Duodenal mucosa (tissue), 2 donors: ENCODE results near the gene NDUFA7.
"Not testable (repeated sequence)": the region's sequence is repeated elsewhere in the genome, so short reads cannot be mapped to it uniquely, and the experiment has no call there.

Source experiments
- H3K27ac ChIP-seq: one replicate; pipeline ENCODE4 v1.7.0; 2013; ENCODE audit warnings: low read depth, low read length
- H3K27me3 ChIP-seq, 2 donors: one replicate each; pipeline ENCODE4 v1.7.0; 2013; ENCODE audit warnings: low read length in 2 of 2, control low read depth in 1 of 2; ENCODE audit not compliant: insufficient read depth in 2 of 2, control insufficient read depth in 1 of 2
- H3K36me3 ChIP-seq, 2 donors: one replicate each; pipeline ENCODE4 v1.7.0; 2013; ENCODE audit warnings: low read length in 2 of 2, control low read depth in 1 of 2; ENCODE audit not compliant: insufficient read depth in 2 of 2, control insufficient read depth in 1 of 2
- H3K4me1 ChIP-seq, 2 donors: one replicate each; pipeline ENCODE4 v1.7.0; 2013; ENCODE audit warnings: low read length in 2 of 2, control low read depth in 1 of 2; ENCODE audit not compliant: insufficient read depth in 2 of 2, control insufficient read depth in 1 of 2
- H3K4me3 ChIP-seq, 2 donors: one replicate each; pipeline ENCODE4 v1.7.0; 2013; ENCODE audit warnings: low read length in 2 of 2, low read depth in 1 of 2
- H3K9ac ChIP-seq, 2 donors: one replicate each; pipeline ENCODE4 v1.7.0; 2013; ENCODE audit warnings: low read length in 2 of 2, low read depth in 1 of 2
- H3K9me3 ChIP-seq, 2 donors: one replicate each; pipeline ENCODE4 v1.7.0; 2013; ENCODE audit warnings: low read length in 2 of 2, control low read depth in 1 of 2; ENCODE audit not compliant: control insufficient read depth in 1 of 2

NDUFA7 gene

DNA sequence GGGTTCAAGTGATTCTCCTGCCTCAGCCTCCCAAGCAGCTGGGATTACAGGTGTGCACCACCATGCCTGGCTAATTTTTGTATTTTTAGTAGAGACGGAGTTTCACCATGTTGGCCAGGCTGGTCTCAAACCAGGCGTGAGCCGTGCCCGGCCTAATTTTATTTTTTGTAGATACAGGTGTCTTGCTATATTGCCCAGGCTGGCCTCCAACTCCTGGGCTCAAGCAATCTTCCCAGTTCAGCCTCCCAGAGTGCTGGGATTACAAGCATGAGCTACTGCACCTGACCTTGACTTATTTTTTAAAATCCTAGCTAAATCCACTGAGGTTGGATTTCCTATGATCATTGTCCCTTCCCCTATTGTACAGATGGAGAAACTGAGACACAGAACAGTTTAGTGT, 20.3 kb upstream of the NDUFA7 start:
- Histone ChIP-seq H3K27ac (peak overlapping the region; percentile 20), H3K27me3 (peaks cover 9 to 27% of the 10 kb centered on the region in 2 donors)
- not testable (repeated sequence) for H3K9ac ChIP-seq, H3K4me1 ChIP-seq, H3K4me3 ChIP-seq, H3K36me3 ChIP-seq, H3K9me3 ChIP-seq

DNA sequence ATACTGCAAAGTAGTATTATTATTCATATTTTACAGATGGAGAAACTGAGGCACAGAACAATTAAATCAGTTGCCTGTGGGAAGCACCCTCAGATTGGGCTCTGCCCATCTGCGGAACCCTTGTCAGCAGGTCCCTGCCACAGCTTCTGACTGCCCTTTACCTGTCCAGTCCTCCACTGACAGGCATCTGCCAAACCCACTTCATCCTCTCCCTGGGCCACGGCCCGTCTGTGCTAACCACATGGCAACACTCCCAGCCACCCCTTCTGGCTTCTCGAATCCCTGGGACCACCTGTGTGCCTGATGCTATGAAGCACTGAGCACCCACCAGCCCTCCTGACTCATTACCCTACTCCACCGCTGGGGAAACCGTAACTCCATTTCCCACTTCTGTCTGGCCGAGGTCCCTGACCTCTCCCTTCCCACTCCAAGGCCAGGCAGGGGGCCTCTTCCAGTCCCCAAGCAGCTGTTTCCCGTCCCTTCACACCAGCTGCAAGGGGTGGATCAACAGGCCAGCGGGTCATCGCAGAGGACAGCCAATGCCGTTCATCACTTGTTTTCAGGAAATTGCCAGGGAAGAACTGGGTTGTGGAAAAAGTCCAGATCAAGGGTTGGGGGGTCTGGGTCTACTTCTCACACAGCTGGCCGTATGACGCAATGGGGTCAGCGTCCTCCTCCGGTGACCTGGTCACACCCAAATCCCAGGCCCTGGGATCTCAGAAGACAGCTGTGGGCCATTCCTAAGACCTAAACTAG, 19.3 kb upstream of the NDUFA7 start:
- Histone ChIP-seq H3K4me3 (no peak overlapping the region), H3K4me1 (peaks cover 0 to 9% of the 10 kb centered on the region in 2 donors), H3K9ac (no peak overlapping the region)

DNA sequence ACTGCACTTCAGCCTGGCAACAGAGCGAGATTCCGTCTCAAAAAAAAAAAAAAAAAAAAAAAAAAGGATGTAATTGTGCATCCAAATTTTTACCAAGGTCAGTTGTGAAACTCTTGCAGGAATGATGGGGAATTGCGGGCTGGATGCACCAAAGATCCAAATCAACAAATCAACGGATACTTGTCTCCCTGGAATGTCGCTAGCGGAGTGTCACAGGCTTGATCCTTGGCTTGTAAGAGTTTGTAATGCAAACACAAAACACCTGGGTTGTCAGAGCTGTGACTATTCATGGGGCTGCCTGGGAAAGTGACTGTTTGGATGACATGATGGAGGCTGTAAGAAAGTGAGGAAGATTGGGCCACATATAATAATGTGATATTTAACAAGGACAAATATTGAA, 17.7 kb upstream of the NDUFA7 start:
- Histone ChIP-seq H3K27ac (no peak overlapping the region), H3K36me3 (no peaks in the 10 kb centered on the region), H3K9me3 (no peaks in the 10 kb centered on the region), H3K27me3 (peaks cover 22 to 35% of the 10 kb centered on the region in 2 donors), H3K4me1 (peaks cover 0 to 12% of the 10 kb centered on the region in 2 donors), H3K4me3 (no peak overlapping the region), H3K9ac (no peak overlapping the region)

More for the DNA sequence above, 19.3 kb upstream of the NDUFA7 start:
- no peak overlapping the region for H3K27ac ChIP-seq
- no peaks in the 10 kb centered on the region for H3K36me3 ChIP-seq
- peaks cover 15 to 31% of the 10 kb centered on the region in 2 donors for H3K27me3 ChIP-seq
- no peaks in the 10 kb centered on the region for H3K9me3 ChIP-seq

GRCh38 chr19:8337728-8338127, 16.6 kb upstream of the NDUFA7 start:
- peaks cover 0 to 14% of the 10 kb centered on the region in 2 donors for H3K4me1 ChIP-seq
- H3K9ac ChIP-seq = no peak overlapping the region
- no peaks in the 10 kb centered on the region for H3K36me3 ChIP-seq
- H3K27ac ChIP-seq = no peak overlapping the region
- no peaks in the 10 kb centered on the region for H3K9me3 ChIP-seq
- peaks cover 32 to 39% of the 10 kb centered on the region in 2 donors for H3K27me3 ChIP-seq
- H3K4me3 ChIP-seq = no peak overlapping the region

DNA sequence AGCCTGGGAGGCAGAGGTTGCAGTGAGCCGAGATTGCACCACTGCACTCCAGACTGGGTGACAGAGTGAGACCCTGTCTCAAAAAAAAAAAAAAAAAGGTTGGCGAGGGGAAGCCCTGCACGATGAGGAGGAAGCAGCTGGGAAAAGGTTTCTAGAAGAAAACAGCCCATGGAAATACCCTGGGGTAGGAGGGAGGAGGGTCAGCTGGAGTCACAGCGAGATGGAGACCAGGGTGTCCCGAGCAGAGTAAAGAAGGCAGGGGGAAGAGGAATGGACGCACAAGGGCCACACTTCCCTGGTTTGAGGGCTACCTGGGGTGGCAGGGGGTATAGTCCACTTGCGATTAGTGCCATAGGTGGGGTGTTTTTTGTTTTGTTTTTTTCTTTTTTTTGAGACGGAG, 15.5 kb upstream of the NDUFA7 start:
- Histone ChIP-seq H3K4me3 (no peak overlapping the region), H3K36me3 (no peaks in the 10 kb centered on the region), H3K9me3 (no peaks in the 10 kb centered on the region), H3K4me1 (peaks cover 0 to 13% of the 10 kb centered on the region in 2 donors), H3K9ac (no peak overlapping the region), H3K27me3 (peaks cover 32 to 34% of the 10 kb centered on the region in 2 donors), H3K27ac (no peak overlapping the region)

DNA sequence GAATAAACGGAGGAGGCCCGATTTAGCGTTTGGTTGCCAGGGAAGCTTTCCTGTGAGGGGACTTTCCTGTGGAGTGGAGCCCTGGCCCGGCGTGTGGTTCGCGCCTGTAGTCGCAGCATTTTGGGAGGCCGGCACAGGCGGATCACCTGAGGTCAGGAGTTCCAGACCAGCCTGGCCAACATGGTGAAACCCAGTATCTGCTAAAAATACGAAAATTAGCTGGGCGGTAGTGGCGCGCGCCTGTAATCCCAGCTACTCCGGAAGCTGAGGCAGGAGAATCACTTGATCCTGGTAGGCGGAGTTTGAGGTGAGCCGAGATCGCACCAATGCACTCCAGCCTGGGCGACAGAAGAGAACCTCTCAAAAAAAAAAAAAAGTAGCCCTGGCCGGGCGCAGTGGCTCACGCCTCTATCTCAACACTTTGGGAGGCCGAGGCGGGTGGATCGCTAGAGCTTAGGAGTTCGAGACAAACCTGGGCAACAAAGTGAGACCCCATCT, 14.9 kb upstream of the NDUFA7 start:
- H3K27ac ChIP-seq = no peak overlapping the region
- H3K4me3 ChIP-seq = no peak overlapping the region
- peaks cover 32 to 34% of the 10 kb centered on the region in 2 donors for H3K27me3 ChIP-seq
- H3K36me3 ChIP-seq = no peaks in the 10 kb centered on the region
- no peaks in the 10 kb centered on the region for H3K9me3 ChIP-seq
- H3K9ac ChIP-seq = no peak overlapping the region
- peaks cover 0 to 13% of the 10 kb centered on the region in 2 donors for H3K4me1 ChIP-seq

GRCh38 chr19:8335343-8336071, 14.3 kb upstream of the NDUFA7 start:
- peaks cover 27 to 31% of the 10 kb centered on the region in 2 donors for H3K27me3 ChIP-seq
- H3K4me3 ChIP-seq = peak overlapping the region in 1 of 2 donors; percentile 10
- H3K27ac ChIP-seq = no peak overlapping the region

DNA sequence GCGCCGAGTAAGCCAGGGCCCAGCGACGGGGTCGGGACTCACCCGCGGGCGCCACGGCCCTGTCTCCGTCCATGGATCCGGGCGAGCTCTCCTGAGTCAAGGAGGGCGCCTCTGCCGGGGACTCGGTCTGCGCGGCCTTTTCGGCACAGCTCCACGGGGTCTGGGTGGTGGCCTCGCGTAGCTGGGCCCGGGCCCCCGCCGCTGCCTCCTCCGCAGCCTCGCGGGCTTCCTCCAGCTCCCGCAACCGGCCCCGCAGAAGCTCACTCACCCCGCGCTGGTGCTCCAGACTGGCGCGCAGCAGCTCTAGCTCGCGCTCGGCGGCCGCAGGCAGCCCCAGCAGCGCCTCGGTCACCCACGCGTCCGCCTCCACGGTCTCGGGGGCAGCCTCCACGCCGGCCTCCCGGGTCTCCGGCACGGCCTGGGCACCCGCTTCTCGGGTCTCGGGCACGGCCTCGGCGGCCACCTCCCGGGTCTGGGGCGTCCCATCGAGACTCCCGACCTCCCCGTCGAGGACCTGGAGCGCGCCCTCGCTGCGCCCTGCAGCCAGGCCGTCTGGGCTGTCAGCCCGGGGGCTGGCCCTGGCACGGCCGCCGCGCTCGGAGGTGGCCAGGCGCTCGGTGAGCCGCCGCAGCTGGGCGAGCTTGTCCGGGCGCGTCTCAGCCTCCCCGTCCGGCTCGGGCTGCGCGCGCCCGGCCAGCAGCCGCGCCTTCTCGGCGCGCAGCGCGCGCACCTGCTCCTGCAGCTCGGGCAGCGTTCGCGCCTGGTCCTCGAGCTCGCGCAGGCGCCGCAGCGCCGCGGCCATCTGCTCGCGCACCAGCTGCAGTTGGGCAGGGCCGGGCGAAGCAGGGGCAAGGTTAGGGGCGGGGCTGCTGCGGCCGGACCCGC, 13.5 kb upstream of the NDUFA7 start:
- Histone ChIP-seq H3K9me3 (no peaks in the 10 kb centered on the region), H3K27ac (no peak overlapping the region), H3K4me1 (peaks cover 0 to 8% of the 10 kb centered on the region in 2 donors), H3K27me3 (peaks cover 23 to 29% of the 10 kb centered on the region in 2 donors), H3K4me3 (peak overlapping the region in 1 of 2 donors; percentile 10), H3K9ac (no peak overlapping the region), H3K36me3 (no peaks in the 10 kb centered on the region)

More at GRCh38 chr19:8335343-8336071, 14.3 kb upstream of the NDUFA7 start:
- H3K9me3 ChIP-seq = no peaks in the 10 kb centered on the region
- H3K4me1 ChIP-seq = peaks cover 0 to 11% of the 10 kb centered on the region in 2 donors
- H3K9ac ChIP-seq = no peak overlapping the region
- H3K36me3 ChIP-seq = no peaks in the 10 kb centered on the region

GRCh38 chr19:8333767-8334457, 12.7 kb upstream of the NDUFA7 start:
- Histone ChIP-seq H3K27ac (no peak overlapping the region), H3K36me3 (no peaks in the 10 kb centered on the region), H3K4me3 (no peak overlapping the region), H3K4me1 (peaks cover 0 to 8% of the 10 kb centered on the region in 2 donors), H3K9me3 (no peaks in the 10 kb centered on the region), H3K9ac (no peak overlapping the region), H3K27me3 (peaks cover 23 to 29% of the 10 kb centered on the region in 2 donors)
